Endothelial cell of umbilical vein (primary cell): ENCODE results near the gene ASS1.

Source experiments
- EZH2 ChIP-seq: IDR thresholded peaks from 2 replicates; pipeline ENCODE4 v1.6.1; 2012; ENCODE audit warnings: borderline replicate concordance, low read depth, mild to moderate bottlenecking, moderate library complexity, low read length, inconsistent platforms; ENCODE audit not compliant: severe bottlenecking
- FOS ChIP-seq: IDR thresholded peaks from 2 replicates; pipeline ENCODE4 v1.6.1; 2011; ENCODE audit warnings: mild to moderate bottlenecking, low read length, moderate library complexity, borderline replicate concordance; ENCODE audit not compliant: insufficient read depth
- POLR2A ChIP-seq: IDR thresholded peaks from 2 replicates; pipeline ENCODE4 v1.6.1; 2012; ENCODE audit warnings: low read depth, mild to moderate bottlenecking, control low read depth, low read length
- TF ChIP-seq, protein P1 (sequence below), 2 donors: IDR thresholded peaks; 1 replicate in 1 of 2; 2 replicates in 1 of 2; pipeline ENCODE4 v1.5.1; 2011; ENCODE audit warnings: low read length in 2 of 2, mild to moderate bottlenecking in 2 of 2, moderate library complexity in 2 of 2, control low read depth in 1 of 2, inconsistent platforms in 1 of 2, low read depth in 1 of 2; ENCODE audit not compliant: insufficient read depth in 1 of 2; ENCODE audit errors: extremely low read depth in 1 of 2
- TF ChIP-seq, protein P2 (sequence below): IDR thresholded peaks from 2 replicates; pipeline ENCODE4 v1.6.1; 2011; ENCODE audit not compliant: insufficient read depth, insufficient read length

DNA sequence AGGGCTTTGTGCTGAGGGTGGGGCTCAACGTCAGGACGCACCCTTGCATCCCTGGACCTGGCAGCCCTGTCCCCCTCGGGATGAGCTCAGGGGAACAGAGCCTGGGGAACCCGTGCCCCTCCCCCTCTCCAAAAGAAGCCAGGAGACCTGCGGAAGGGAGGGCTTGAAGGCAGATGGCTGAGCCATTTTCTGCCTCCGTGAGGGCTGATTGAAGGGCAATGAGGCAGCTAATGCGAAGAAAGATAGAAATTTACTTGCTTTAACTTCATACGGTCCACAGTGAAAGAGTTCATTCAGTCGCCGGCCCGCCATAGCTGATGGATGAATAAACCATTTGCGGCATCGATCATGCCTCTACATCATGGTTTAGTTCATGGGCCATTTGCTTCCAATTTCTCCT is 28.8 kb downstream of the ASS1 start:
- TF ChIP-seq FOS (no peak), EZH2 (no peak), POLR2A (no peak)
- TF ChIP-seq, protein P1, sequence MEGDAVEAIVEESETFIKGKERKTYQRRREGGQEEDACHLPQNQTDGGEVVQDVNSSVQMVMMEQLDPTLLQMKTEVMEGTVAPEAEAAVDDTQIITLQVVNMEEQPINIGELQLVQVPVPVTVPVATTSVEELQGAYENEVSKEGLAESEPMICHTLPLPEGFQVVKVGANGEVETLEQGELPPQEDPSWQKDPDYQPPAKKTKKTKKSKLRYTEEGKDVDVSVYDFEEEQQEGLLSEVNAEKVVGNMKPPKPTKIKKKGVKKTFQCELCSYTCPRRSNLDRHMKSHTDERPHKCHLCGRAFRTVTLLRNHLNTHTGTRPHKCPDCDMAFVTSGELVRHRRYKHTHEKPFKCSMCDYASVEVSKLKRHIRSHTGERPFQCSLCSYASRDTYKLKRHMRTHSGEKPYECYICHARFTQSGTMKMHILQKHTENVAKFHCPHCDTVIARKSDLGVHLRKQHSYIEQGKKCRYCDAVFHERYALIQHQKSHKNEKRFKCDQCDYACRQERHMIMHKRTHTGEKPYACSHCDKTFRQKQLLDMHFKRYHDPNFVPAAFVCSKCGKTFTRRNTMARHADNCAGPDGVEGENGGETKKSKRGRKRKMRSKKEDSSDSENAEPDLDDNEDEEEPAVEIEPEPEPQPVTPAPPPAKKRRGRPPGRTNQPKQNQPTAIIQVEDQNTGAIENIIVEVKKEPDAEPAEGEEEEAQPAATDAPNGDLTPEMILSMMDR (IDR thresholded peaks at IDR 0.05; ENCODE audit: extremely low read depth in 1 of 2, insufficient read depth in 1 of 2, low read depth in 1 of 2, low read length in 2 of 2): no peak
- TF ChIP-seq, protein P2, sequence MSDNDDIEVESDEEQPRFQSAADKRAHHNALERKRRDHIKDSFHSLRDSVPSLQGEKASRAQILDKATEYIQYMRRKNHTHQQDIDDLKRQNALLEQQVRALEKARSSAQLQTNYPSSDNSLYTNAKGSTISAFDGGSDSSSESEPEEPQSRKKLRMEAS: no peak
